Upper lobe of right lung (tissue), 1 donor: ENCODE measurements around the gene SMG5. TPM values are rescaled to one million over a fixed set of nuclear protein-coding genes. Genes with fewer than 3 reads are reported as not detected.

Experiments
- ATAC-seq: fragments of 200-7000 bp; cut with Tn5 transposase; one replicate; pipeline ENCODE4 v1.9.1; 2020; ENCODE audit warnings: mild to moderate bottlenecking, moderate library complexity
- DNase-seq: peaks from one replicate; pipeline ENCODE4 v3.0.0-alpha.2; 2020
- H3K27ac ChIP-seq: fragments of 200-600 bp; one replicate; pipeline ENCODE4 v1.8.0; 2022
- H3K27me3 ChIP-seq: fragments of 200-600 bp; one replicate; pipeline ENCODE4 v1.8.0; 2022; ENCODE audit warnings: mild to moderate bottlenecking
- H3K36me3 ChIP-seq: fragments of 200-600 bp; one replicate; pipeline ENCODE4 v1.8.0; 2022
- H3K4me1 ChIP-seq: fragments of 200-600 bp; one replicate; pipeline ENCODE4 v1.8.0; 2022
- H3K4me3 ChIP-seq: fragments of 200-600 bp; one replicate; pipeline ENCODE4 v1.8.0; 2022; ENCODE audit warnings: mild to moderate bottlenecking
- H3K9me3 ChIP-seq: fragments of 200-600 bp; one replicate; pipeline ENCODE4 v1.8.0; 2022
- CTCF ChIP-seq: fragments of 200-600 bp; IDR thresholded peaks from one replicate; pipeline ENCODE4 v1.8.0; 2022; ENCODE audit warnings: antibody characterized with exemption
- intact Hi-C: fragments of 100-400 bp; cut with DNase I; formaldehyde crosslinking; loops from one replicate; pipeline ENCODE4 v1.11.0; 2022
- total RNA-seq: library from RNA; stranded (reverse); fragmentation: NEBNext Ultra II Directional; extraction: Animal tissue kit (Norgen Biotek cat#: 25700); gene quantifications from one replicate; pipeline ENCODE4 v1.2.1, GENCODE V29; 2021
- donor health status: DM: no; HTN: yes; CAD: no; lungs with severe emphysema.

Gene SMG5
- total RNA-seq, 1 donor from 2014 or later: 64.8 TPM

GRCh38 chr1:156258859-156259258, 23.8 kb downstream of the SMG5 start:
- intact Hi-C loops: no loop called here
- H3K4me3 ChIP-seq: no peak overlapping the region
- peaks cover 97% of the 10 kb centered on the region for H3K36me3 ChIP-seq
- no peak for TF ChIP-seq CTCF
- H3K27ac ChIP-seq: no peak overlapping the region
- DNase-seq: no peak
- H3K4me1 ChIP-seq: no peaks in the 10 kb centered on the region
- no peaks in the 10 kb centered on the region for H3K27me3 ChIP-seq
- ATAC-seq: no peak
- no peaks in the 10 kb centered on the region for H3K9me3 ChIP-seq

GRCh38 chr1:156257711-156258110, 24.9 kb downstream of the SMG5 start:
- no peaks in the 10 kb centered on the region for H3K27me3 ChIP-seq
- TF ChIP-seq CTCF: no peak
- ATAC-seq: no peak
- peaks cover 97% of the 10 kb centered on the region for H3K36me3 ChIP-seq
- H3K9me3 ChIP-seq: no peaks in the 10 kb centered on the region
- no peak overlapping the region for H3K4me3 ChIP-seq
- H3K4me1 ChIP-seq: no peaks in the 10 kb centered on the region
- intact Hi-C loops: no loop called here
- H3K27ac ChIP-seq: no peak overlapping the region
- no peak for DNase-seq

DNA sequence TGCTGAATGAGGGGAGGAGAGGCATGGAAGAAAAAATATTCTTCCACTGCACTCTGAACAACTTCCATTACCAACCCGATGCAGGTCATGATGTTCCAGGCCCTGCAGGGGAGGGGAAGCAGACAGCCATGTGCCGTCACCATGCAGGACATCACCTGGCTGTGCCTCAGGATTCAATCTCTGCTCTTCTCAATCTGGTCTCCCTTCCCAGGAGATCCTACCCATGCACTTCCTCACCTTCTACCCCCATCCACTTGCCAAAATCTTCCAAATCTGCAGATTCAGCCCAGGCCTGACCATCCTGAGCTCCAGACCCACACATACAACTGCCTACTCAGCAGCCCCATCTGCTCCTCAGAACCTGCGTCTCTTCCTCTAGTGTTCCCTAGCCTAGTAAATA, 29.0 kb downstream of the SMG5 start:
- intact Hi-C loops: no loop called here
- no peak for ATAC-seq

DNA sequence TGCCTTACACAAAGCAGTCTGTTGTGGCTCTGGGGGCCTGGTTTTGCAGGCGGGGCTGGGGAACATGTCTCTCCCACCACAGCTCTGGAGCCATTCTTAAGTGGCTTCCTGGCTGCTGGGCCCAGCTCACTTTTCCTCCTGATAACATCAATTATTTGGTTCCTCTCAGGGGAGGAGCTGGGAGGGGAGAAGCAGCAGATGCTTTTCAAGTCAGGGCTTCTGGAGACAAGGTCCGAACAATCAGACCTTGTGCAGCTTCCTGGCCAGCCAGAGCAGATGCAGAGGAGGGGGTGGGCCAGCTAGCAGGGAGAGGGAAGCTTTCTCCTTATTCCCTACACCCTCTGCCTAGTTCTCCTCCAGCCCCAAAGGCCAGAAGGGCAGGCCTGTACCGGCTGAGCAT, 31.1 kb downstream of the SMG5 start:
- intact Hi-C loops: no loop called here
- peaks cover 71% of the 10 kb centered on the region for H3K36me3 ChIP-seq
- no peak overlapping the region for H3K4me3 ChIP-seq
- no peaks in the 10 kb centered on the region for H3K27me3 ChIP-seq
- H3K4me1 ChIP-seq: peaks cover 10% of the 10 kb centered on the region
- DNase-seq: no peak
- no peak for TF ChIP-seq CTCF
- H3K9me3 ChIP-seq: no peaks in the 10 kb centered on the region
- ATAC-seq: no peak
- no peak overlapping the region for H3K27ac ChIP-seq

More for the DNA sequence above, 29.0 kb downstream of the SMG5 start:
- Histone ChIP-seq H3K4me1 (no peaks in the 10 kb centered on the region), H3K36me3 (peaks cover 92% of the 10 kb centered on the region), H3K9me3 (no peaks in the 10 kb centered on the region), H3K4me3 (no peak overlapping the region), H3K27ac (no peak overlapping the region), H3K27me3 (no peaks in the 10 kb centered on the region)
- DNase-seq: no peak
- TF ChIP-seq CTCF: no peak

DNA sequence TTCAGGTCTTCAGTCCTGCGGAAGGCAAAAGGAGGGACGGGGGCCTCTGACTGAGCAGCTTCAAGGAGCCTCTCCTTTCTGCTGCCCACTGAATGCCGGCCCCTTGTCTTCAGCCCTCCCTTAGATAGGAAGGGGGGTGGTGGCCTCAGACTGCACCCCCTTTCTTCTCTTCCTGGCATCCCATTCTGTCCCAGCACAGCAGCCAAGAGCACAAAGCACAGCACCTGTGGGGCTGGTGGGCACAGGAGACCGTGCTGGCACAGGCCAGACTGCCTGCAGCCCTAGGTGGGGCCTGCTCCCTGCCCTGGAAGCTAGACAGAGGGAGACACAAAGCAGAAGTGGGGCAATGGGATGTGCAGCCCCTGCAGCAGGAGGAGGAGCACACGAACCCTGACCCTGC, 33.0 kb downstream of the SMG5 start:
- Histone ChIP-seq H3K9me3 (no peaks in the 10 kb centered on the region), H3K36me3 (peaks cover 55% of the 10 kb centered on the region), H3K27ac (no peak overlapping the region), H3K4me3 (no peak overlapping the region), H3K27me3 (peaks cover 10% of the 10 kb centered on the region), H3K4me1 (peaks cover 21% of the 10 kb centered on the region)
- intact Hi-C loops: no loop called here
- no peak for TF ChIP-seq CTCF
- DNase-seq: no peak
- no peak for ATAC-seq

DNA sequence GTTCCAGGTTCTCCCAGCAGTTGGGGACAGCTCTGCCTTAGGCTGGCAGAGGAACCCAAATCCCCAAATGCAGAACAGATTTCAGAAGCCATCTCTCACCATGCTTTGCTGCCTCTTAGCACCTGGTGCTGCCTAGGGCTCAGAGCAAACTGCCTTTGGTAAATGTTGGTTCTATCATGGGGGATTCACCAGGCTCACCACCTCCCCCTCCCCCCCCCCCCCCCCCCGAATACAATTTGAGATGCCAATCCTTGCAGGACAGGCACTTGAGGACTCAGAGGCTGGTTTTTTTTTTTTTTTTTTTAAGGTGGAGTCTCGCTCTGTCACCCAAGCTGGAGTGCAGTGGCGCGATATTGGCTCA, 34.3 kb downstream of the SMG5 start:
- Histone ChIP-seq H3K36me3 (peaks cover 42% of the 10 kb centered on the region), H3K4me3 (no peak overlapping the region), H3K27me3 (peaks cover 10% of the 10 kb centered on the region), H3K4me1 (peaks cover 21% of the 10 kb centered on the region), H3K27ac (no peak overlapping the region), H3K9me3 (no peaks in the 10 kb centered on the region)
- TF ChIP-seq CTCF: no peak
- intact Hi-C loops: no loop called here
- no peak for DNase-seq
- no peak for ATAC-seq
